Upper lobe of left lung (tissue), 4 donors: Measurements from ENCODE around the gene LILRB3.

ENCODE experiments used
- CTCF ChIP-seq, 6 experiments: fragments of 450-650 bp in 4 of 6; fragments of 200-600 bp in 2 of 6; sonication (generic) in 2 of 6; IDR thresholded peaks; one replicate each; pipeline ENCODE4 v1.5.1; 2016 to 2019; ENCODE audit warnings: antibody characterized with exemption in 6 of 6
- POLR2A ChIP-seq, 4 donors: fragments of 450-650 bp; IDR thresholded peaks; one replicate each; pipeline ENCODE4 v1.5.1; 2016 to 2017; ENCODE audit warnings: antibody characterized with exemption in 4 of 4, mild to moderate bottlenecking in 2 of 4
- POLR2AphosphoS5 ChIP-seq, 2 donors: sonication (generic); formaldehyde crosslinking; IDR thresholded peaks; one replicate each; pipeline ENCODE4 v1.5.1; 2017; ENCODE audit warnings: antibody characterized with exemption in 2 of 2

GRCh38 chr19:54248016-54248601, 25.3 kb upstream of the LILRB3 start:
- TF ChIP-seq POLR2A (IDR thresholded peaks at IDR 0.05) (no peak), CTCF (IDR thresholded peaks at IDR 0.05) (no peak), POLR2AphosphoS5 (IDR thresholded peaks at IDR 0.05) (peak; percentile 24 to 59)
